H1 (cell line): ENCODE measurements around the gene SND1. TPM values are rescaled to one million over a fixed set of nuclear protein-coding genes. Genes with fewer than 3 reads are reported as not detected.

ENCODE experiments used
- CTCF ChIA-PET: fragments of 300-600 bp; sonication (Branson Sonifier 250); formaldehyde crosslinking; loops from one replicate; lab custom pipeline; 2021; ENCODE audit not compliant: partially characterized antibody; lab: Charles Lee
- POLR2A ChIA-PET: fragments of 300-600 bp; sonication (Branson Sonifier 250); formaldehyde crosslinking; loops from one replicate; lab custom pipeline; 2021; ENCODE audit warnings: inconsistent platforms; ENCODE audit not compliant: partially characterized antibody; lab: Charles Lee
- DNase-seq, 2 experiments: peaks; one replicate each; pipeline versions ENCODE4 v3.0.0 to v3.0.0-alpha.2; 2010 to 2022; ENCODE audit warnings: low spot score in 2 of 2, low read depth in 1 of 2, mixed read lengths in 1 of 2
- FAIRE-seq: peaks from 2 replicates; lab custom pipeline; 2011; peaks lifted over from hg19 to GRCh38; lab: Jason Lieb, UNC
- H2AFZ ChIP-seq: 2 replicates; pipeline ENCODE4 v1.8.1; 2012; ENCODE audit warnings: low read length, inconsistent platforms
- H2AK5ac ChIP-seq: 2 replicates; pipeline ENCODE4 v1.6.1; 2013; ENCODE audit warnings: low read depth, low read length
- H2BK120ac ChIP-seq: replicated peaks from 2 replicates; pipeline ENCODE3; 2013; ENCODE audit warnings: low read depth, low read length, inconsistent platforms
- H2BK12ac ChIP-seq: 2 replicates; pipeline ENCODE4 v1.6.1; 2013; ENCODE audit warnings: low read depth, low read length
- H2BK15ac ChIP-seq: 2 replicates; pipeline ENCODE4 v1.6.1; 2013; ENCODE audit warnings: low read length
- H2BK20ac ChIP-seq: 2 replicates; pipeline ENCODE4 v1.6.1; 2013; ENCODE audit warnings: low read length
- H2BK5ac ChIP-seq: 2 replicates; pipeline ENCODE4 v1.6.1; 2013; ENCODE audit warnings: low read depth, low read length
- H3K14ac ChIP-seq: 2 replicates; pipeline ENCODE4 v1.6.1; 2013; ENCODE audit warnings: inconsistent platforms; ENCODE audit not compliant: insufficient read length
- H3K18ac ChIP-seq: 2 replicates; pipeline ENCODE4 v1.6.1; 2013; ENCODE audit warnings: low read length; ENCODE audit errors: extremely low read depth
- H3K23ac ChIP-seq: 2 replicates; pipeline ENCODE4 v1.6.1; 2013; ENCODE audit warnings: inconsistent platforms; ENCODE audit not compliant: insufficient read length
- H3K23me2 ChIP-seq: 2 replicates; pipeline ENCODE4 v1.6.1; 2013; ENCODE audit warnings: low read depth, low read length
- H3K27ac ChIP-seq: 2 replicates; pipeline ENCODE4 v1.6.1; 2011; ENCODE audit warnings: low read depth, low read length, inconsistent platforms
- H3K27me3 ChIP-seq, 4 experiments: replicated peaks in 1 of 4; 1 replicate in 1 of 4; 2 replicates in 3 of 4; pipeline versions ENCODE4 v1.6.1 to v1.8.1; 2011 to 2013; ENCODE audit warnings: low read length in 3 of 4, mild to moderate bottlenecking in 3 of 4, inconsistent platforms in 2 of 4, mixed read lengths in 2 of 4, moderate library complexity in 1 of 4; ENCODE audit not compliant: control insufficient read depth in 3 of 4, insufficient read depth in 3 of 4; ENCODE audit errors: extremely low read depth in 1 of 4
- H3K36me3 ChIP-seq, 4 experiments: 2 replicates each; pipeline versions ENCODE4 v1.6.1 to v1.8.1; 2011 to 2013; ENCODE audit warnings: mild to moderate bottlenecking in 4 of 4, low read length in 3 of 4, moderate library complexity in 2 of 4, control low read depth in 1 of 4, inconsistent platforms in 1 of 4; ENCODE audit not compliant: insufficient read depth in 4 of 4, control insufficient read depth in 2 of 4
- H3K4ac ChIP-seq: replicated peaks from 2 replicates; pipeline ENCODE3; 2013; ENCODE audit warnings: low read length, low read depth, mixed read lengths, inconsistent platforms; ENCODE audit not compliant: insufficient read length
- H3K4me1 ChIP-seq, 4 experiments: replicated peaks in 1 of 4; 1 replicate in 1 of 4; 2 replicates in 3 of 4; pipeline versions ENCODE4 v1.6.1 to v1.8.1; 2011 to 2013; ENCODE audit warnings: low read length in 3 of 4, inconsistent platforms in 2 of 4, mixed read lengths in 1 of 4; ENCODE audit not compliant: insufficient read depth in 4 of 4, control insufficient read depth in 3 of 4
- H3K4me2 ChIP-seq, 2 experiments: 2 replicates each; pipeline versions ENCODE4 v1.6.1 to v1.8.1; 2011 to 2013; ENCODE audit warnings: low read depth in 2 of 2, low read length in 2 of 2, control low read depth in 1 of 2, inconsistent platforms in 1 of 2, mild to moderate bottlenecking in 1 of 2; ENCODE audit not compliant: insufficient read depth in 1 of 2
- H3K4me3 ChIP-seq, 4 experiments: fragments of 200-600, 300-600 bp in 1 of 4; sonication (generic), shearing (Covaris generic), sonication (Bioruptor Twin) in 1 of 4; 2 replicates each; pipeline versions ENCODE4 v1.5.1 to v1.8.1; 2011 to 2016; ENCODE audit warnings: low read length in 4 of 4, low read depth in 3 of 4, control low read depth in 2 of 4, inconsistent platforms in 2 of 4, mild to moderate bottlenecking in 2 of 4, mixed read lengths in 1 of 4, moderate library complexity in 1 of 4; ENCODE audit not compliant: insufficient read depth in 2 of 4; ENCODE audit errors: extremely low read depth in 1 of 4
- H3K56ac ChIP-seq: replicated peaks from 2 replicates; pipeline ENCODE3; 2013; ENCODE audit warnings: low read depth, mild to moderate bottlenecking, mixed read lengths, low read length, inconsistent platforms; ENCODE audit not compliant: insufficient read length
- H3K79me1 ChIP-seq: 2 replicates; pipeline ENCODE4 v1.6.1; 2013; ENCODE audit warnings: low read depth, low read length, control low read depth
- H3K79me2 ChIP-seq, 2 experiments: 2 replicates each; pipeline versions ENCODE4 v1.6.1 to v1.8.1; 2012 to 2013; ENCODE audit warnings: low read length in 2 of 2, mild to moderate bottlenecking in 2 of 2, inconsistent platforms in 1 of 2; ENCODE audit not compliant: insufficient read depth in 2 of 2, control insufficient read depth in 1 of 2
- H3K9ac ChIP-seq, 4 experiments: replicated peaks in 1 of 4; 1 replicate in 1 of 4; 2 replicates in 3 of 4; pipeline versions ENCODE4 v1.6.1 to v1.8.1; 2011 to 2013; ENCODE audit warnings: low read depth in 3 of 4, low read length in 3 of 4, control low read depth in 2 of 4, mild to moderate bottlenecking in 2 of 4, moderate library complexity in 2 of 4, inconsistent platforms in 1 of 4; ENCODE audit errors: extremely low read depth in 1 of 4
- H3K9me3 ChIP-seq, 2 experiments: 2 replicates each; pipeline versions ENCODE4 v1.6.1 to v1.8.1; 2012 to 2013; ENCODE audit warnings: mild to moderate bottlenecking in 2 of 2, moderate library complexity in 2 of 2, control low read depth in 1 of 2, inconsistent platforms in 1 of 2, low read depth in 1 of 2, low read length in 1 of 2, mixed read lengths in 1 of 2; ENCODE audit not compliant: insufficient read depth in 2 of 2
- H4K20me1 ChIP-seq, 2 experiments: replicated peaks in 1 of 2; 2 replicates each; pipeline versions ENCODE3 to v1.8.1; 2011 to 2013; ENCODE audit warnings: inconsistent platforms in 2 of 2, low read length in 2 of 2, mild to moderate bottlenecking in 1 of 2; ENCODE audit not compliant: insufficient read depth in 2 of 2, control insufficient read depth in 1 of 2
- H4K5ac ChIP-seq: 2 replicates; pipeline ENCODE4 v1.6.1; 2013; ENCODE audit warnings: low read length, low read depth, mixed read lengths, inconsistent platforms; ENCODE audit not compliant: insufficient read length
- H4K8ac ChIP-seq: 2 replicates; pipeline ENCODE4 v1.8.0; 2013; ENCODE audit warnings: mild to moderate bottlenecking, moderate library complexity, low read length, inconsistent platforms; ENCODE audit not compliant: insufficient read depth; ENCODE audit errors: extremely low read depth
- H4K91ac ChIP-seq: replicated peaks from 2 replicates; pipeline ENCODE3; 2013; ENCODE audit warnings: low read length, mixed read lengths, inconsistent platforms; ENCODE audit not compliant: insufficient read length
- CBX5 ChIP-seq: fragments of 300-800, 300-1000 bp; sonication (generic); IDR thresholded peaks from 2 replicates; pipeline ENCODE4 v1.7.1; 2016; ENCODE audit warnings: antibody characterized with exemption, low read length, low read depth
- CEBPB ChIP-seq: IDR thresholded peaks from 2 replicates; pipeline ENCODE4 v1.6.1; 2012; ENCODE audit warnings: low read depth, low read length
- CHD1 ChIP-seq: IDR thresholded peaks from 2 replicates; pipeline ENCODE4 v1.6.1; 2012; ENCODE audit warnings: low read depth, low read length, improper control_type of control experiment
- CHD2 ChIP-seq: IDR thresholded peaks from 2 replicates; pipeline ENCODE4 v1.6.1; 2012; ENCODE audit warnings: low read length, improper control_type of control experiment
- HDAC2 ChIP-seq, 2 experiments: fragments of 300-600 bp in 1 of 2; sonication (generic) in 1 of 2; IDR thresholded peaks; 2 replicates each; pipeline ENCODE4 v1.6.1; 2011 to 2012; ENCODE audit warnings: low read depth in 2 of 2, low read length in 2 of 2, mild to moderate bottlenecking in 2 of 2, moderate library complexity in 2 of 2, borderline replicate concordance in 1 of 2, inconsistent platforms in 1 of 2
- PHF8 ChIP-seq: fragments of 200-600 bp; sonication (generic); conservative IDR thresholded peaks from 2 replicates; pipeline ENCODE4 v1.7.1; 2012; ENCODE audit warnings: low read depth, mild to moderate bottlenecking, inconsistent platforms, low read length, moderate library complexity
- POLR2AphosphoS5 ChIP-seq: IDR thresholded peaks from 2 replicates; pipeline ENCODE4 v1.6.1; 2011; ENCODE audit warnings: low read depth, low read length
- RAD21 ChIP-seq, 2 experiments: IDR thresholded peaks in 1 of 2; conservative IDR thresholded peaks in 1 of 2; 2 replicates each; pipeline ENCODE4 v1.6.1; 2011; ENCODE audit warnings: low read depth in 2 of 2, low read length in 2 of 2, improper control_type of control experiment in 1 of 2, inconsistent platforms in 1 of 2, mild to moderate bottlenecking in 1 of 2, moderate library complexity in 1 of 2
- RFX5 ChIP-seq: IDR thresholded peaks from 2 replicates; pipeline ENCODE4 v1.6.1; 2011; ENCODE audit warnings: low read depth, low read length, improper control_type of control experiment, borderline replicate concordance
- RXRA ChIP-seq: IDR thresholded peaks from 2 replicates; pipeline ENCODE4 v1.6.1; 2011; ENCODE audit warnings: low read depth, mild to moderate bottlenecking, low read length, moderate library complexity; ENCODE audit not compliant: insufficient read depth
- TCF12 ChIP-seq: IDR thresholded peaks from 2 replicates; pipeline ENCODE4 v1.6.1; 2011; ENCODE audit warnings: low read depth, mild to moderate bottlenecking, low read length
- ZNF274 ChIP-seq: IDR thresholded peaks from 2 replicates; pipeline ENCODE4 v1.7.0; 2012; ENCODE audit warnings: low read length, borderline replicate concordance; ENCODE audit errors: extremely low read depth
- WGBS, 2 experiments: shearing (Covaris generic) in 1 of 2; methylation state at CpG; one replicate each; pipeline versions ENCODE4 v1.1.6 to v1.1.7; 2013 to 2015; ENCODE audit warnings: low lambda C conversion rate in 2 of 2, mixed read lengths in 2 of 2, inconsistent platforms in 1 of 2, low coverage in 1 of 2, missing lambda C conversion rate in 1 of 2; ENCODE audit not compliant: insufficient replicate concordance in 2 of 2, insufficient coverage in 1 of 2, insufficient read length in 1 of 2; ENCODE audit errors: extremely low coverage in 1 of 2, missing lambda C conversion rate in 1 of 2; 5-methylcytosine and 5-hydroxymethylcytosine counted together
- polyA plus RNA-seq, 7 experiments: library from polyadenylated mRNA; depleted of rRNA in 3 of 7; stranded (reverse) in 5 of 7; unstranded in 2 of 7; fragments of >200 nt in 5 of 7; fragments of 200-250 nt in 2 of 7; gene quantifications; 1 replicate in 5 of 7; 2 replicates in 1 of 7; 4 replicates in 1 of 7; pipeline versions ENCODE4 v1.2.1 to v1.2.3, GENCODE V29; 2011 to 2013; ENCODE audit warnings: missing spikeins in 2 of 7, mixed read lengths in 2 of 7
- total RNA-seq: library from RNA; stranded (reverse); fragmentation: NEBNext Ultra II Directional; extraction: Animal tissue kit (Norgen Biotek cat#: 25700); gene quantifications from 2 replicates; pipeline ENCODE4 v1.2.1, GENCODE V29; 2021
- TF ChIP-seq, protein P1 (sequence below): IDR thresholded peaks from 2 replicates; pipeline ENCODE4 v1.6.1; 2011; ENCODE audit warnings: low read length, improper control_type of control experiment

SND1 gene
- total and polyA plus RNA-seq, 2 of the 8 experiments (the other 6 are each of a cell fraction or from before 2014, with no cell fraction given) = 122 to 290 TPM

- no peak for FAIRE-seq
- CTCF ChIA-PET = interaction anchor here (1.4 to 1.8 kb wide), 2 partner anchors 10 to 15 kb away, joined by 3 to 4 read pairs; no protein-coding TSS in a partner anchor
- H4K20me1 ChIP-seq = peaks cover 0 to 5% of the 10 kb centered on the region in 2 experiments
- TF ChIP-seq CEBPB = no peak
- no peak for TF ChIP-seq RXRA
- TF ChIP-seq POLR2AphosphoS5 = no peak
- no peak for TF ChIP-seq CBX5
- no peak for TF ChIP-seq HDAC2 (IDR thresholded peaks at IDR 0.05; ENCODE audit: borderline replicate concordance in 1 of 2, low read depth in 2 of 2, low read length in 2 of 2)
- TF ChIP-seq ZNF274 = no peak
- no peak for TF ChIP-seq RAD21 (IDR thresholded peaks at IDR 0.05 in 1 of 2, conservative IDR thresholded peaks at IDR 0.05 in 1 of 2; ENCODE audit: low read depth in 2 of 2, low read length in 2 of 2)
- no peak for TF ChIP-seq PHF8
- no peak for TF ChIP-seq RFX5
- TF ChIP-seq, protein P1, sequence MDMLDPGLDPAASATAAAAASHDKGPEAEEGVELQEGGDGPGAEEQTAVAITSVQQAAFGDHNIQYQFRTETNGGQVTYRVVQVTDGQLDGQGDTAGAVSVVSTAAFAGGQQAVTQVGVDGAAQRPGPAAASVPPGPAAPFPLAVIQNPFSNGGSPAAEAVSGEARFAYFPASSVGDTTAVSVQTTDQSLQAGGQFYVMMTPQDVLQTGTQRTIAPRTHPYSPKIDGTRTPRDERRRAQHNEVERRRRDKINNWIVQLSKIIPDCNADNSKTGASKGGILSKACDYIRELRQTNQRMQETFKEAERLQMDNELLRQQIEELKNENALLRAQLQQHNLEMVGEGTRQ = no peak
- no peak for TF ChIP-seq CHD2
- TF ChIP-seq TCF12 = no peak
- no peak for TF ChIP-seq CHD1
Measured at GRCh38 chr7:127978421-127978820, 326.4 kb downstream of the SND1 start.

More at GRCh38 chr7:127978421-127978820, 326.4 kb downstream of the SND1 start:
- Histone ChIP-seq H2AFZ (no peak overlapping the region), H3K79me2 (peaks cover 0 to 4% of the 10 kb centered on the region in 2 experiments; a peak in 1 of 4 replicates), H3K18ac (no peak overlapping the region), H4K91ac (no peak overlapping the region), H3K79me1 (no peaks in the 10 kb centered on the region; the same call in none of the 2 replicates), H3K4me2 (no peak overlapping the region), H3K36me3 (peaks cover 0 to 11% (median 0%) of the 10 kb centered on the region in 4 experiments; a peak in 1 of 8 replicates), H3K4me3 (no peak overlapping the region), H3K23ac (no peak overlapping the region), H3K23me2 (no peaks in the 10 kb centered on the region), H2BK120ac (no peak overlapping the region), H3K56ac (no peak overlapping the region), H2BK12ac (no peak overlapping the region), H3K9ac (no peak overlapping the region), H3K27me3 (no peaks in the 10 kb centered on the region), H4K5ac (no peak overlapping the region), H2BK15ac (no peak overlapping the region), H2BK5ac (no peak overlapping the region), H3K4me1 (peaks cover 2 to 7% (median 5%) of the 10 kb centered on the region in 4 experiments; a peak in 4 of 7 replicates), H3K4ac (no peak overlapping the region), H3K14ac (no peak overlapping the region), H4K8ac (no peak overlapping the region), H2AK5ac (no peak overlapping the region), H2BK20ac (no peak overlapping the region), H3K27ac (no peak overlapping the region), H3K9me3 (no peaks in the 10 kb centered on the region)
- 96% methylated on average over 4 of the region's 4 CpGs; no CpG with 5 or more reads in 1 of the 2 experiments for WGBS, 2 experiments
- POLR2A ChIA-PET = no interaction called here
- DNase-seq = no peak
